HG02642 (cell line): ENCODE results near the gene ARHGAP22.

Experiments
- ATAC-seq: cut with Tn5 transposase; IDR thresholded peaks from one replicate; pipeline ENCODE4 v1.9.1; 2021; ENCODE audit warnings: mild to moderate bottlenecking; ENCODE audit not compliant: unreplicated experiment, poor library complexity

ARHGAP22 gene

GRCh38 chr10:48634198-48634983 is 29.5 kb upstream of the ARHGAP22 start:
- peak; percentile 97 for ATAC-seq

- peak; percentile 27 for ATAC-seq
Measured at GRCh38 chr10:48633381-48634197, 28.7 kb upstream of the ARHGAP22 start.

- no peak for ATAC-seq
Measured at GRCh38 chr10:48632166-48632565, 27.3 kb upstream of the ARHGAP22 start.

DNA sequence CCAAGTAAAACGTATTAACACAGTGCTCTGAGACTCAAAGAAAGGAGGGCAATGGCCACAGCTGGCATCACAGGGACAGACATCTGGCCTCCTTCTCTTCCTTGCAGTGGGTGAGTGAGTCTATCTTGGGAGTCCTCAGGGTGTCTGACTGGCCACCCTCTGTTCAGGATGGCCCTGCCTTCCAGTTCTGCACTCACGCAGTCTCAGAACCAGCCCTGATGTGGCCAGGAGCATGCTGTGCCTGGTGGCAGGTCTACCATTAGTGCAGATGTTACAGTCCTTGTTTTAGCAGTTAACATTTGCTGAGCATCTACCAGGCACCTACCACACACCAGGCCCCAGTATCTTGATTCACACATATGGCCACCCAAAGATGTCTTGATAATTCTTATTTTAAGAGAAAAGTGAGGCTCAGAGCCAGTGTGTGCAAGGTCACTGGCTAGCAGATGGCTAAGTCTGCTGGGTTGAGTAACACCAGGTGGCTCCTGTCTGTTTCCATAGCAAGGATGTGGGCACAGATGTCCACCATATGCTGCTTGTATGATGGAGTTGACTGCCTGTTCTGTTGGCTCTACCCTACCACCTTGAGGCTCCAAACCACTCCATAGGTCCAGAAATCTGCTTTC is 23.2 kb upstream of the ARHGAP22 start:
- ATAC-seq: no peak

DNA sequence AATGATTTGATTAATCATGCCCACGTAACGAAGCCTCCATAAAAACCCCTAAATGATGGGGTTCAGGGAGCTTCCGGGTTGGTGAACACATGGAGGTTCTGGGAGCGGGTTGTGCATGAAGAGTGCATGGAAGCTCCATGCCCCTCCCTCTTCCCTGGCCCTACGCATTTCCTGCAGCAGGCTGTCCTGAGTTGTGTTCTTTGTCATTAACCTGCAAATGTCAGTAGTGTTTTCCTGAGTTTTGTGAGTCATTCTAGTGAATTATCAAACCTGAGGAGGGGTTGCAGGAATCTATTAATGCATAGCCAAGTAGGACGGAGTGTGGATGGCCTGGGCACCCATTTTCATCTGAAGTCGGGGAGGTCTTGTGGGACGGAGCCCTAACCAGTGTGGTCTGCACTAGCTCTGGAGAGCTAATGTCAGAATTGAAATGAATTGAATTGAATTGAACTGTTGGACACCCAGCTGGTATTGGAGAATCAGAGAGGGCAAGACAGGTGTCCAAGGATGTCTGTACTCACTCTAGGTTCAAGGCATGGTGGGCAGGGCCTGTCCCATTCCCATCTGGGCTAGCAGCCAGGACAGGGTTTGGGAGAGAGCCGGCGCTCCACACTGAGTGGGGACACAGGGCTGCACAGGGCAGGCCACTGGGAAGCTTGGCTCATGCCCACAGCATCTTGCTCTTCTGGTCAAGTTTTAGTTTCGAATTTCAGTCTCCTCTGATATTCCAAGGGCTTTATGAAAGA is 22.3 kb upstream of the ARHGAP22 start:
- no peak for ATAC-seq

DNA sequence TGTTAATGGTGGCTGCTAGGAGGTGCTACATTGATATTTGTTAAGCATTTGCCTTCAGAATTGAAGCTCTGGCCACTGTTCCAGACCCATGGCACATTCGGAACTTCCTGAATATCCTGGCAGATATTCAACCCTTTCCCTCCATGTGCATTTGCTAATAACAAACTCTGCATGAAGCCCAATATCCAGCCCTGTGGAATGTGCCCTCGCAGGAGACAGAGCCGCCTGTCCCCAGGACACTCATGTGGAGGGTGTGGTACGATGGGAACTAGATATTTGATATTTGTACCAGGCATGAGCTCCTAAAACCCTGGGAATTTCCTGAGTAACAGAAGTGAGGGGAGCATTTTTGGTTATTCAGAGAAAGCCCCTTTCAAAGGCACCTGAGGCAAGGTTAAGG is 21.6 kb upstream of the ARHGAP22 start:
- ATAC-seq: no peak

DNA sequence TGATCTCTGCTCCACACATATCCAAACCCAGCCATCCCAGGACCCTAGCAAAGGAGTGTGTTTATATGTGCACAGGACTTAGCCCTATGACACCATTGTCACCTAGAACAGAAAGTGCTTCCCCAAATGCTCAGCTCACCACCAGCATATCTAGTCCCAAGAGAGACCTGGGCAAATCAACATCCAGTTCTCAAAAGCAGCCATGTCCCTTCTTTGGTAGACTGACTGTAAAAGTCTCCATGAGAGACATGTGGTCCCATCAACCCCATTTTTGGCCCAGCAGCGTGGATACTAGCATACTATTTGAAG is 20.9 kb upstream of the ARHGAP22 start:
- ATAC-seq: no peak

- ATAC-seq: no peak
Measured at GRCh38 chr10:48623607-48624132, 18.8 kb upstream of the ARHGAP22 start.

DNA sequence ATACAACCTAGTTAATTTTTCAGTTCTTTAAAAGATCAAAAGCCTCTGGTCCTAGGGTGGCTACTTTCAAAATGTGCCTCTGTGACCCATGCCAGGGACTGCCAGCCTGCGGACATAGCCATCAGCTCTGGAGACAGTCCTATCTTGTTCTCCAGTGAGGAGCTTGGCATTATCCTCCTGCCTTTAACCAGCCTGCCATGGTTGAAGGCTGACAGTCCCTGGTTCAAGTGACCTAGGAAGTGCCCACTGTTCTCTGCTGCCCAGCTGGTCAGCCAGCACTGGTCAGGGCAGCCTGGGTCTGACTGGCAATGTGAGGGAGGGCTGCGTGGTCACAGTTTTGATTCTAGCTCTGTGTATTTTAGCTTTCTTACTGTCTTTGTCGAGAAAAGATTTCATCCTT is 18.1 kb upstream of the ARHGAP22 start:
- no peak for ATAC-seq

DNA sequence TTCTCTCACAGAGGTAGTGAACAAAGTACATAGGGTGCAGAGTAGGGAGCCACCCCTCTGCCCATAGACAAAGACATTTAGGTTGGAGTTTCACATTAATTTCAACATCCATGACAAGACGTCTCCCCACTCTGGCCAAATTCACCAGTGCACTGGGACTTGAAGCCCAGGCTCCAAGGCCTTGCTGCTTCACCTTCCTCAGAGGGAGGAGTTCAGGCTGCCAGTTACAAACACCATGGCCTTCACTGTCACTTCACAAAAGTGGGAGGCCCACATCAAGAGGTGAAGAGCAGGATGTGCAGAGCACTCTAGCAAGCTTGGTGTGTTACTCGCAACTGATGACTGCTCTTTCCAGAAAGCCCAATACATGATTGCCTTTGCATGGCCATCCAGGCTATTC is 15.8 kb upstream of the ARHGAP22 start:
- ATAC-seq: no peak

- ATAC-seq: no peak
Measured at GRCh38 chr10:48616436-48616835, 11.6 kb upstream of the ARHGAP22 start.

DNA sequence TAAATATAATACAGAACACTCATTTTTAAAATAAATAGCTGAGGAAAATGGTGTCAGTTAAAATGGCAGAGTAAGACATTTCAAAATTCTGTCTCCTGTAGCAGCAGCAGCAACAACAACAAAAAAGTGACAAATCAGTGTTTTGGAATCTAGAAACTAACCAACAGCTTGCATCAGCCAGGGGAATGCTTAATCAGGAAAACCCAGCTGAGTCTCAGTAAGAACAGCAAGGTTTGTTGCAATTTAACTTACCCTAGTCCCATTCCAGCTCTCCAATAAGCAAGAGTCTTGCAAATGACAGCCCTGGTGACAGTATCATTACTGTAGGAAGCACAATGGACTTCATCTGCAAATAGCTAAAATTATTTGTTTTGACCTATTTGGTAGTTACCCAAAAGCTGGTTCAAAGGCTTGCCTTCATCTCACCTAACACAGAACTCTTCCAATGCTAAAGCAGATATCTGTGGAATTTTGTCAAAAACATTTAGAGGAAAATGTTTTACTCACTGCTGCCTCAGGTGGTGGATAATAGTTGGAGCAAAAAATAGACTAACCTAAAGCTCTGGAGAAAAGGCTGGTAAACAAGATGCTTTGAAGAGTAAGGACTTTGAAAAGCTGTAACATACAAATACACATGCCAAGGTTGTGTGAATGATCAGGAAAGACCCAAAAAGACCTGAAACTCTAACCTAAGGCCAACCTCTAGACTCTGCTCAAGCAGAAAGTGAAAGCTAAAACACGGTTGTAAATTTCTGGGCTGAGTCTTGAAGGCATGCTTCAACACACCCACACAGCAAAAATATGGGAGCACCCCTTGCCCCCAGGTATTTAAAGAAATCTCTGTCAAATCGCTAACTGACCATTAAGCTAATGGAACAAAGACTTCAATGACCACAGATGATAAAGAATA is 9.9 kb upstream of the ARHGAP22 start:
- peak; percentile 78 for ATAC-seq

DNA sequence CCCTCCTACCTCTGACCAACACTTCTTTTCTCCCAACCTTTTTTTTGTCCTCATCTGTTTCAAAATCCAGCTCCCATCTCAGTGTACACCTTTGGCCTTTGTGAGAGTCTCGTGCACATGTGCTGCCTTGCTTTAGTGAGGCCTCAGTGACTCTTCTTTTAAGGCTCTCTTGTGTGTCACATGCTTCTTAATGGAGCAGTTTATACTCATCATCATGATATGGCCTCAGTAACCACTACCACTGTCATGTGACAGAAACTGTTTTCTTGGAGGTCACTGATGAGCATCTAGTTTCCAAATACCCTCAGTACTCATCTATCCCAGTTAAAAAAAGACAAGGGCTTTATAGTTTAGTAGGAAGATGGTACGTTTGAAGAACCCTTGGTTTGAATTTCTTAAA is 8.1 kb upstream of the ARHGAP22 start:
- no peak for ATAC-seq

DNA sequence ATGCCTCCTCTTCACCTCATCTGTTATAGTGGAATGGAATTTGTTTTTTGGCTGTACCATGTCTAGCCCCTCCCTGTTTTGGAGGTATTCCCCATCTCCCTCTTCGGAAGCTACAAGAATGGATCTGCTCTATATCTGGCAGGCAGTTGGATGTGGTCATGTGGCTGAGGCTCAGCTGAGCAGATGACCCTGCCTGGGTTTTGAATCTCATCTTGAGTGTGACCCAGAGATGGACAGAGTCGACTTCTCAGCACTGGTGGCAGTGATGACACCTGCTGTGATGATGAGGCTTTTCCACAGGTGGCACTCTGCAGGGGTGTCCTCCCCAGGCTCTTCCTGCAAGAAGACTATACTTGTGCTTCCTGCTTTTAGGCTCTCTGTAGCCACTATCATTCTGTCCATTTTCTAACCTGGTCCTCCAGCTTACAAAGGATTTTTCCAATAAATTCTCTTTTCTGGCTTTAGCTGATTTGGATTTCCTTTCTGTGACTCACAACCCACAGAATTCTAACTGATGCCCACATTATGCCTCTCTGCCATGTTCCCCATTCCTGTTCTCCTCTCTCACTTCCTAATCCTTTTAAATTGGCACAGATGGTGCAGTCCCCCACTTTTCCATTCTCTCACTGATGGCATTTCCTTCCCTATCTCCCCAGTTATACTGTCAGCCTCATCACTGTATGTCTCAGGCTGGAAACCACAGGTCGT is 7.5 kb upstream of the ARHGAP22 start:
- no peak for ATAC-seq

- no peak for ATAC-seq
Measured at GRCh38 chr10:48611133-48611532, 6.3 kb upstream of the ARHGAP22 start.

- no peak for ATAC-seq
Measured at GRCh38 chr10:48610585-48611093, 5.8 kb upstream of the ARHGAP22 start.

GRCh38 chr10:48609899-48610584 is 5.2 kb upstream of the ARHGAP22 start:
- ATAC-seq: no peak

- ATAC-seq: no peak
Measured at GRCh38 chr10:48609441-48609840, 4.6 kb upstream of the ARHGAP22 start.
